Activated CD4-positive, CD25-positive, alpha-beta regulatory T cell treated with anti-CD3 and anti-CD28 coated beads, Interleukin-2, amount 50 U/mL, for 72 hours (primary cell): Measurements from ENCODE around the gene TMOD1.

ENCODE experiments used
- DNase-seq: peaks from one replicate; pipeline ENCODE4 v3.0.0; 2021

TMOD1 gene

GRCh38 chr9:97518909-97519307, 17.4 kb downstream of the TMOD1 start:
- no peak for DNase-seq

GRCh38 chr9:97519441-97519970, 18.0 kb downstream of the TMOD1 start:
- DNase-seq, result no peak

- no peak for DNase-seq
Observed at GRCh38 chr9:97521576-97522333, 20.3 kb downstream of the TMOD1 start.

GRCh38 chr9:97524424-97524823, 23.0 kb downstream of the TMOD1 start:
- no peak for DNase-seq

- DNase-seq, result no peak
Observed at GRCh38 chr9:97525451-97525850, 24.0 kb downstream of the TMOD1 start.

- DNase-seq, result no peak
Observed at GRCh38 chr9:97526895-97527575, 25.6 kb downstream of the TMOD1 start.

- no peak for DNase-seq
Observed at GRCh38 chr9:97527626-97528528, 26.4 kb downstream of the TMOD1 start.

GRCh38 chr9:97528529-97529230, 27.2 kb downstream of the TMOD1 start:
- no peak for DNase-seq

- no peak for DNase-seq
Observed at GRCh38 chr9:97529363-97530076, 28.1 kb downstream of the TMOD1 start.

GRCh38 chr9:97531888-97532376, 30.5 kb downstream of the TMOD1 start:
- DNase-seq, result no peak

GRCh38 chr9:97534185-97534584, 32.7 kb downstream of the TMOD1 start:
- DNase-seq, result no peak

GRCh38 chr9:97534961-97535594, 33.6 kb downstream of the TMOD1 start:
- no peak for DNase-seq

GRCh38 chr9:97535771-97536170, 34.3 kb downstream of the TMOD1 start:
- no peak for DNase-seq

- DNase-seq, result no peak
Observed at GRCh38 chr9:97536480-97536879, 35.0 kb downstream of the TMOD1 start.

GRCh38 chr9:97543561-97543960, 42.1 kb downstream of the TMOD1 start:
- DNase-seq, result no peak

- no peak for DNase-seq
Observed at GRCh38 chr9:97545486-97545885, 44.0 kb downstream of the TMOD1 start.

- DNase-seq, result no peak
Observed at GRCh38 chr9:97547098-97547829, 45.8 kb downstream of the TMOD1 start.

GRCh38 chr9:97548379-97548778, 46.9 kb downstream of the TMOD1 start:
- no peak for DNase-seq

- no peak for DNase-seq
Observed at GRCh38 chr9:97548819-97549540, 47.5 kb downstream of the TMOD1 start.

GRCh38 chr9:97550386-97550785, 48.9 kb downstream of the TMOD1 start:
- no peak for DNase-seq
